GM10847 (cell line): Measurements from ENCODE around the gene SUV39H1.

Experiments used
- POLR2A ChIP-seq: IDR thresholded peaks from 2 replicates; pipeline ENCODE4 v1.6.1; 2011; ENCODE audit not compliant: insufficient read length; ENCODE audit errors: extremely low read depth

The SUV39H1 gene, protein sequence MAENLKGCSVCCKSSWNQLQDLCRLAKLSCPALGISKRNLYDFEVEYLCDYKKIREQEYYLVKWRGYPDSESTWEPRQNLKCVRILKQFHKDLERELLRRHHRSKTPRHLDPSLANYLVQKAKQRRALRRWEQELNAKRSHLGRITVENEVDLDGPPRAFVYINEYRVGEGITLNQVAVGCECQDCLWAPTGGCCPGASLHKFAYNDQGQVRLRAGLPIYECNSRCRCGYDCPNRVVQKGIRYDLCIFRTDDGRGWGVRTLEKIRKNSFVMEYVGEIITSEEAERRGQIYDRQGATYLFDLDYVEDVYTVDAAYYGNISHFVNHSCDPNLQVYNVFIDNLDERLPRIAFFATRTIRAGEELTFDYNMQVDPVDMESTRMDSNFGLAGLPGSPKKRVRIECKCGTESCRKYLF

DNA sequence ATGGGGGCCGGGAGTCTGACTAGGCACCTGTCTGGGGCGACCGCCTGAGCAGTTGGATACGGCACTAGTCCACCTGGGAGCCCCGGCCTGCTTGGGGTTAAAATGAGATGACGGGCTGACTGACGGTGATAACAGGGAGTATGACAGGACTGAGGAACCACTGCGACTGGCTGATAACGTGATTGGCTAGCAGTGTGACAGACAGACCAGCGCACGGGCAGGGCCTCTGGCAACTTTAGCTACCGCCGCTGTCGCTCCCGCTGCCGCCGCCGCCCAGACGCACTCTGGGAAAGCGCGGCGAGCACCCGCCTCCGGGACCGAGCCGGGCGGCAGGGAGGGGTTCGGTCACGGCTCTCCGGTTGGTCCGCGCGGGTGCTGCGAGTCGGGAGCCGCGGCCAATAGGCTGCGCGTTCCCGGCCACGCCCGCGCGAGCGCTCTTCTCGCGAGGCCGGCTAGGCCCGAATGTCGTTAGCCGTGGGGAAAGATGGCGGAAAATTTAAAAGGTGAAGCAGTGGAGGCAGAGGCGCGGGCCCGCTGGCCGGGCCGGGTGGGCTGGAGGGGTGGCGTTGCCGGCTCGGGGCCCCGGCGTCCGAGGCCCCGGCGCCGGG, at the start of gene SUV39H1:
Gene SUV39H1 (plus strand): TSS at position 434 of the 608 bp plus-strand sequence. CDS start 51 bp downstream, at position 485.
- TF ChIP-seq POLR2A, result peak; percentile 63

DNA sequence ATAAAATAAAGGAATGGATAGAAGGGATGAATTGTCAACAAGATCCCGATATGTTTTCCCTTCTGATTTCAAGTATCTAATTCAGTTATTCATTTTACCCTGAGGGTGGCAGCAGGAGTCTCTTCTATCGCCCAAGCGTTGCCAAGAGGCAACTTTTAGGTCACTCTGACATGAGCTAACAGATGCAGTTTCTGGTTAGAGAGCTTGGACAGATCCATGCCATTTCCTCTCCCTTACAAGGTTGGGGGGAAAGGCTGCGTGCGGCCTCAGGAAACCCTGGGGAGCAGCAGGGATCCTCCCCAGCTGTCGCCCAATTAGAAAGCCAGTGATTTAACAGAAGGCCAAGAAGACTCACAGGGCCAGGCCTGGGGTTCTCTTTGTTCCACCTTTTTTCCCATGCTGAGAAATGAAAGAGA, 48.2 kb upstream of the SUV39H1 start:
- no peak for TF ChIP-seq POLR2A

DNA sequence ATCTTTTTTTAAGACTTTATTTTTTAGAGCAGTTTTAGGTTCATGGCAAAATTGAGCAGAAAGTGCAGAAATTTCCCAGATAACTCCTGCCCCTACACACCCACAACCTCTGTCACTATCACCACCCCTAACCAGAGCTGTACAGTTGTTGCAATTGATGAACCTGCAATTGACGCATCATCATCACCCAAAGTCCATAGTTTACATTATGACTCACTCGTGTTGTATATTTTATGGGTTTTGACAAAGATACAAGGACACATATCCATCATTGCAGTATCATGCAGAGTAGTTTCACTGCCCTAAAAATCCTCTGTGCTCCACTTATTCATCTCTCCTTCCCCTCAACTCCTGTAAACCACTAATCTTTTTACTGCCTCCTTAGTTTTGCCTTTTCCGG, 47.4 kb upstream of the SUV39H1 start:
- no peak for TF ChIP-seq POLR2A

DNA sequence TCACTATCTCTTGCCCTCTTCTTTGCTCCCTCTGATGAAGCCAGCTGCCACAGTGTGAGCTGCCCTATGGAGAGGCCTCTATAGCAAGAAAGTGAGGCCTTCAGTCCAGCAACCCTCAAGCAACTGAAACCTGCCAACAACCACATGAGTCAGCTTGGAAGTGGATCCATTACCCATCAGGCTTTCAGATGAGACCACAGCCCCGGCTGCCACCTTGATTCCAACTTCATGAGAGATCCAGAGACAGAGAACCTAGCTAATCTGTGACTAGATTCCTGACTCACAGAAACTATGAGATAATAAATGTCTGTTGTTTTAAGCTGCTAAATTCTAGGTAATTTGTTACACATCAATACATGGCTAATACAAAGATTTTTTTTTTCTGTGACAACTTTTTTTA, 33.3 kb upstream of the SUV39H1 start:
- no peak for TF ChIP-seq POLR2A

DNA sequence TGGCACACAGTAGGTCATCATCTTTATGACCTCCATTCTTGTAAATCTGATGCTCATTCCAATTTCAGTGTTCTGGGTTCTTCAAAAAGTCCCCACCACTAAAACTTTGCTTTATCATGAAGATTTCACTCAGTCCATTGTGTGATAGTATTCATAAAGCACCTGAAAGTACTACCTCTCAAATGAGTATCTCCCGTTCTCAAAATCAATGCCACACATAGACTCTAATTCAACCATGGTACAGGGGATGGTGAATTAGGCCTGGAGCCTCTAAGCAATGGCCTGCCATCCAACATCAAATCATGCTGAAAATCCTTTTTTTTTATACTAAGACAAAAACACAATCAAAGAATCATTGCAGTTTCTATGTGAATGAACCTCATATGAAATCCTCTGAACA, 32.4 kb upstream of the SUV39H1 start:
- no peak for TF ChIP-seq POLR2A

DNA sequence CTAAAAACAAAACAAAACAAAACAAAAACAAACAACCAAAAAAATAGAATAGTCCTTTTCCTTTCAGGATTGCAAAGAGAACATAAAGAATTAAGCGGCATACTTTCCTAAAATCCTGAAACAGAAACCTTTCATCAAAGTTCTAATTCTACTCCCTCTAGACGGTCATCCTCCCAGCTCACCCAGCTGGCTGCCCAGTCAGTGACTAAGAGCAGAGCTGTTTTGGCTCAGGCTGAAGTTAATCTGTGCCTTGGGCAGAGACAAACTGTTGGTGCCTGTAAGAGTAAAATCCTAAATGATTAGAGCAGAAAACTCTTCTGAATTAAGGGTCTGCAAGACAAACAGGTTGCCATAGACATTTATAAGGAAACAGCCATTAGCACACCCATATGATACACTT, 30.5 kb upstream of the SUV39H1 start:
- no peak for TF ChIP-seq POLR2A

DNA sequence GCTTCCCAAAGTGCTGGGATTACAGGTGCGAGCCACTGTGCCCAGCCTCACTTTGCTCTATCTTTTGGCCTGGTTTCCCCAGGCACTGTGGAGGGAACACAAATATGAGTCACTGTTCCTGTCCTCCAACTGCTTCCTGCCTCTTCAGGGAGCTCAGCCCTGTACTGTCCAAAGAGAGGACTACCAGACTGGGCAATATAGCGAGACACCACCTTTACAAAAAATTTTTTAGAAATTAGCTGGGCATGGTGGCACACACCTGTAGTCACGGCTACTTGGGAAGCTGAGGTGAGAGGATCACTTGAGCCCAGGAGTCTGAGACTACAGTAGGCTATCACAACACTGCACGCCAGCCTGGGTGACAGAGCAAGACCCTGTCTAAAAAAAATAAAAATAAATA, 29.9 kb upstream of the SUV39H1 start:
- TF ChIP-seq POLR2A, result no peak

DNA sequence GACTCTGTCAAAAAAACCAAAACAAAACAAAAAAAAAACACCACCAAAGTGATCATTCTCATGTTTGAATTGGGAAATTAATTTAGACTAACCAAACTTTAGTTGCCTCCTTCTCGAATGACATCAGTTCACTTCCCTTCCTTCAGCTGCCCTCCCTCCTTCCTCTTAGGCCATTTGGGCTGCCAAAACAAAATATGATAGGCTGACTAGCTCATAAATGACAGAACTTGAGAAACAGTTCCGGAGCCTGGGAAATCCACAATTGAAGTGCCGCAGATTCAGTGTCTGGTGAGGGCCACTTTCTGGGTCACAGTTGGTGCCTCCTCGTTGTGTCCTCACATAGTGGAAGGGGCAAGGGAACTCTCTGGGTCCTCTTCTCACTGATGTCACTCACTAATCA, 29.0 kb upstream of the SUV39H1 start:
- TF ChIP-seq POLR2A, result no peak

DNA sequence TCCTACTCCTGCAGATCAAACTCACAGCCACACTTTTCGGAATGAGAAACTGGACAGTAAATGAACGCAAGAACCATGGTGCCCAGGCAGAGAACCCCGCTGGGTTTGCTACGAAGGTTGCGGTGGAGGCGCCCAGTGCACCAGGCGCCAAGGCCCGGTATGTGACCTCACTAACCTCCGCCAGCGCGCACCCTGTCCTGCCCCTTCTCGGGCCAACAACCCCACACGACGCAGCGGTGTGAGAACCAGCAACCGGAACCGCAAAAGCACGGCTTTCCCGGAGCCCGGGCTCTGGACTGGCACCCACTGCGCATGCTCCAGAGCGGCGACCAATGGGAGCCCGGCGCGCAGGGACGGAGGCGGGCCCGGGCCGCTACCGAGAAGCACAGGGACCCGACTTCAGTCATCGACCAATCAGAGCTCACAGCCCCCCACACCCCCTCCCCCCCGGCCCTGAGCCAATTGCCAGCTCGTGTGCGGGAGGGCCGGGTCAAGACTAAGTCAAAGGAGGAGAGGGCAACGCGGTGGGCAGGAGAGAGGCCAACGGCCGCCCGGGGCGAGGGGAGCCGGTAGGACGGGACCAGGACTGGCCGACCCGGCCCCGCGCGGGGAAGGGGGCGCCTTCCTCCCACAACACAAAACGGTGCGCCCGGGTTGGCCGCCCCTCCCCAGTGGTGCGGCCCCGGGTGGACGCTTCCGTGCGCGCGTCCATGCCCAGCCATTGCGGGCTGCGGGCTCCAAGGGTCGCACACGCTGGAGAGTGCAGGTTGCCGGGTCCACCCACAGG, 20.2 kb upstream of the SUV39H1 start:
- peak; percentile 54 for TF ChIP-seq POLR2A

DNA sequence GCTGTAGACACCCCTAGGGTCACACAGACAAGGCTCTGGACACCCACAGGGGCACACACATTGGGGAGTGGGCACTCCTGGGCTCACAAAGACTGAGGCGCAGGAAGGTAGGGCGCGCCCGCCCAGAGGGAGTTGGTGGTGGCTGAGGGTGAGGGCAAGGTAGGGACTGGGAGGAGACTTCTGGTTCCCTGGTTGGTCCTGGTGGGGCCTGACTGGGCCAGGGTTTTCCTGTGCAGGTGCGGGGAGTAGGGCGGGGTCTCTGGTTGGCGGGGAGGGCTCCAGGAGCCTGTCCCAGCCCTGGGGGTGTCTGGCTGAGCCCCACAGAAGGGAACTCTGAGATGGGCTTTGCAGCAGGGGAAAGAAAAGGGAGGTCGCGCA, 19.7 kb upstream of the SUV39H1 start:
- no peak for TF ChIP-seq POLR2A

DNA sequence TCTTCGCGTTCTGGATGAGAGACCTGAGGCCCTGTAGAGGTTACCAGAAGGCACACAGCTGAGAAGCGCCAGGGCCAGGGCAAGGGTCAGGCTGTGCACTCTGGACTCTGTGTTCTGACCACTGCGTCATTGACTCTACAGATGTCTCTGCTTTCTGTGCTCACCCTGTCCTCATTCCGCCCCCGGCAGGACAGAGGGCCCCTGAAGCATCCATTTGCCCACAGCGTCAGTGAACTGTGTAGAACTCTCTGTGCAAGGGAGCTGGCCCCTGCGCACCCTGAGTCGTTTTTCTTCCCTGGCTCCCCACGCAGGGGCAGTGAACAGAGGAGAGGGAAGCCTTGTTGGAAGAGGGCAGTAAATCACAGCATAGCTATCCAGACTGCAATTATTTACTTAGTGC, 19.0 kb upstream of the SUV39H1 start:
- no peak for TF ChIP-seq POLR2A

DNA sequence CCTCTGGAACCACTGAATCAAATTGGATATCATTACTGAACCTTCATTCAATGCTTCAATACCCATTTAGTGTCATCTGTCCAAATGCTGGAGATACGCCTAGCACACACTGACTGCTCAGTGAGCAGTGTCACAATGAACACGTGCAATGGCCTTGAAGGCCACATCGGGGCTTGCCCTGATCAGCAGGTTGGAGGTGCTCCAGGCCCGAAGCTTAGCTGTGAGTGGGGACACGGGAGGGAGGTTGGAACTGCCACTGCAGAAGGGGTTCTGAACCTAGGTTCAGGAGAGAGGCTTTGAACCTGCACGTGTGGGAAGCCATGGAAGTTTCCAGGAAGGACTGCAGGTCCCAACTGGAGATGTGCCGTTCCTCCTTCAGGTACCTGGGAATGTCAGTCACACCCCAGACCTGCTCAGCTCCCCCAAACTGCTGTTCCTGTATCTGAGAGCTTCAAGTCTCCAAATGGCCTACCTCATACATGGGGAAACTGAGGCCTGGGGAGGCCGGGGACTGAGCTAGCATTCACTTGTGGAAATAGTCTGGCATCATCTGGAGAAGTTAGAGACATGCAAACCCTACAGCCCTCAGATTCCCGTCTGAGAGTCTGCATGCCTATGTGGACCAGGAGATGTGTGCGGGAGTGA, 14.9 kb upstream of the SUV39H1 start:
- no peak for TF ChIP-seq POLR2A

DNA sequence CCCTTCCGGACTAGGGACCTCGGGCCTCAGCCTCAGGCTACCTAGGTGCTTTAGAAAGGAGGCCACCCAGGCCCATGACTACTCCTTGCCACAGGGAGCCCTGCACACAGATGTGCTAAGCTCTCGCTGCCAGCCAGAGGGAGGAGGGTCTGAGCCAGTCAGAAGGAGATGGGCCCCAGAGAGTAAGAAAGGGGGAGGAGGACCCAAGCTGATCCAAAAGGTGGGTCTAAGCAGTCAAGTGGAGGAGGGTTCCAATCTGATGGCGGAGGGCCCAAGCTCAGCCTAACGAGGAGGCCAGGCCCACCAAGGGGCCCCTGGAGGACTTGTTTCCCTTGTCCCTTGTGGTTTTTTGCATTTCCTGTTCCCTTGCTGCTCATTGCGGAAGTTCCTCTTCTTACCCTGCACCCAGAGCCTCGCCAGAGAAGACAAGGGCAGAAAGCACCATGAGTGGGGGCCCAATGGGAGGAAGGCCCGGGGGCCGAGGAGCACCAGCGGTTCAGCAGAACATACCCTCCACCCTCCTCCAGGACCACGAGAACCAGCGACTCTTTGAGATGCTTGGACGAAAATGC, 13.0 kb upstream of the SUV39H1 start, which contains the start of gene WAS:
Gene WAS (plus strand): TSS at position 389 of the 572 bp plus-strand sequence. CDS start 55 bp downstream, at position 444.
- TF ChIP-seq POLR2A, result no peak

DNA sequence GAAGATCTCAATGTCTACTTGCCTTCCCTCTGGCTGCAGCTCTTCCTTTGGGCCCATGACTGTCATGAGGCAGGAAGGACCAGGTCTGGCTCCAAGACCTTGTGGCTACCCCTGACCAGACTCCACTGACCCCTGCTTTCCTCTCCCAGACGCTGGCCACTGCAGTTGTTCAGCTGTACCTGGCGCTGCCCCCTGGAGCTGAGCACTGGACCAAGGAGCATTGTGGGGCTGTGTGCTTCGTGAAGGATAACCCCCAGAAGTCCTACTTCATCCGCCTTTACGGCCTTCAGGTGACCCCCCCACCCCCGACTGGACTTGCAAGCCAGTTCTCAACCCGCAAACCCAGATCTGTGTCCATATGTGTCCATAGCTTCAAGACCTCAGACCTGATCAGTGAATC, 12.4 kb upstream of the SUV39H1 start:
- TF ChIP-seq POLR2A, result no peak

DNA sequence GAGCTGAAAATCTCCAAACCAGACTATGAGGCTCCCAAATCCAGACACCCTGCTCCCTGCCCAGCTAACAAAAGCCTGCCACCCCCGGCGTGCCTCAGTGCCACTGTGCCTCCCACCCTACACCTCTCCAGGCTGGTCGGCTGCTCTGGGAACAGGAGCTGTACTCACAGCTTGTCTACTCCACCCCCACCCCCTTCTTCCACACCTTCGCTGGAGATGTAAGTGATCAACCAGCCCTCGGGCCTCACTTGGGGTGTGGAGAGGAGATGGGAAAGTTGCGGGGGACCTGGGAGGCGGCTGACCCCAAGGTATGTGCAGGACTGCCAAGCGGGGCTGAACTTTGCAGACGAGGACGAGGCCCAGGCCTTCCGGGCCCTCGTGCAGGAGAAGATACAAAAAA, 11.1 kb upstream of the SUV39H1 start:
- TF ChIP-seq POLR2A, result no peak

DNA sequence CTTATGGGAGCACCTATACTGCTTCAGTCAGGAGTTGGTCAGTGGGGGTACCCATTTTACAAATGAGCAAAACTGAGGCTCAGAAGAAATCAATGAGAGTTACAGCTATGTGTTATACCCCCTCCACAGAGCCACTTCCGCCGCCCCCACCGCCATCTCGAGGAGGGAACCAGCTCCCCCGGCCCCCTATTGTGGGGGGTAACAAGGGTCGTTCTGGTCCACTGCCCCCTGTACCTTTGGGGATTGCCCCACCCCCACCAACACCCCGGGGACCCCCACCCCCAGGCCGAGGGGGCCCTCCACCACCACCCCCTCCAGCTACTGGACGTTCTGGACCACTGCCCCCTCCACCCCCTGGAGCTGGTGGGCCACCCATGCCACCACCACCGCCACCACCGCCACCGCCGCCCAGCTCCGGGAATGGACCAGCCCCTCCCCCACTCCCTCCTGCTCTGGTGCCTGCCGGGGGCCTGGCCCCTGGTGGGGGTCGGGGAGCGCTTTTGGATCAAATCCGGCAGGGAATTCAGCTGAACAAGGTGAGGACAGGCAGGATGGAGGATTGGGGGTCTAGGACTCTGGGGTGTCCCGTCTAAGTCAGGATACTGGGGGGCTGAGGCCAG, 7.9 kb upstream of the SUV39H1 start:
- TF ChIP-seq POLR2A, result no peak
